ENCODE measurements around the gene SQSTM1. TPM values are rescaled to one million over a fixed set of nuclear protein-coding genes. Genes with fewer than 3 reads are reported as not detected.
A peak's percentile ranks its signal among the peaks of the same experiment; 100 is the strongest.
"Not testable (repeated sequence)": the region's sequence is repeated elsewhere in the genome, so short reads cannot be mapped to it uniquely, and the experiment has no call there.

SQSTM1 gene
- total RNA-seq, 2 experiments from 2014 or later = 105 to 123 TPM

DNA sequence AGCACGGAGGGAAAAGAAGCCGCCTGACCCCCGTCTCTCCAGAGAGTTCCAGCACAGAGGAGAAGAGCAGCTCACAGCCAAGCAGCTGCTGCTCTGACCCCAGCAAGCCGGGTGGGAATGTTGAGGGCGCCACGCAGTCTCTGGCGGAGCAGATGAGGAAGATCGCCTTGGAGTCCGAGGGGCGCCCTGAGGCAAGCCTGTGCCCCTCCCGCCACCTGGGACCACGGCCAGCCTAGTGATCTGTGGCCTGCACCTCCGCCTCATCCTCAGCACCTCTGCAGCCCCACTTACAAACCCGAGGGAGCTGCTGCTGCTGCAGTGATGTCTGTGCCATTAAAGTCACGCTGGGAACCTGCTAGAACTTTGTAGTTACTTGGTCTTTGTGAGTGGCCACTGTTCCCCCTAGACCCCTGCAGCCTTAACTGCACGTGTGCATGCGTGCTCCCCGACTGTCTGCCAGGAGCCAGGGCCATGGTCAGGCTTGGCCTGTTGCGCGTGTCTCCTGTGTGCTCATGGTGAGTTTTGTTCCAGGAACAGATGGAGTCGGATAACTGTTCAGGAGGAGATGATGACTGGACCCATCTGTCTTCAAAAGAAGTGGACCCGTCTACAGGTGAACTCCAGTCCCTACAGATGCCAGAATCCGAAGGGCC lies 12.5 kb downstream of the SQSTM1 start:
- Mint-ChIP-seq H3K36me3 (ENCODE audit: low read depth) (peaks cover 57% of the 10 kb centered on the region), H3K4me3 (no peak overlapping the region), H3K9me3 (no peaks in the 10 kb centered on the region), H3K27me3 (no peaks in the 10 kb centered on the region), H3K27ac (peak overlapping the region; percentile 30), H3K4me1 (ENCODE audit: low read depth) (peaks cover 24% of the 10 kb centered on the region)
- intact Hi-C loops (cut with micrococcal nuclease) = no loop called here
- CTCF ChIA-PET = interaction anchor here (1.1 to 1.8 kb wide), 3 partner anchors 31 to 70 kb away, joined by 3 to 6 read pairs (median 5); no protein-coding TSS in a partner anchor
- POLR2A ChIA-PET = interaction anchor here (1.3 to 1.7 kb wide), 4 partner anchors 10 to 28 kb away, joined by 3 to 6 read pairs (median 5); partner anchors contain the start of gene SQSTM1
- DNase-seq (no peak), ATAC-seq (no peak)
- TF ChIP-seq, protein P1, sequence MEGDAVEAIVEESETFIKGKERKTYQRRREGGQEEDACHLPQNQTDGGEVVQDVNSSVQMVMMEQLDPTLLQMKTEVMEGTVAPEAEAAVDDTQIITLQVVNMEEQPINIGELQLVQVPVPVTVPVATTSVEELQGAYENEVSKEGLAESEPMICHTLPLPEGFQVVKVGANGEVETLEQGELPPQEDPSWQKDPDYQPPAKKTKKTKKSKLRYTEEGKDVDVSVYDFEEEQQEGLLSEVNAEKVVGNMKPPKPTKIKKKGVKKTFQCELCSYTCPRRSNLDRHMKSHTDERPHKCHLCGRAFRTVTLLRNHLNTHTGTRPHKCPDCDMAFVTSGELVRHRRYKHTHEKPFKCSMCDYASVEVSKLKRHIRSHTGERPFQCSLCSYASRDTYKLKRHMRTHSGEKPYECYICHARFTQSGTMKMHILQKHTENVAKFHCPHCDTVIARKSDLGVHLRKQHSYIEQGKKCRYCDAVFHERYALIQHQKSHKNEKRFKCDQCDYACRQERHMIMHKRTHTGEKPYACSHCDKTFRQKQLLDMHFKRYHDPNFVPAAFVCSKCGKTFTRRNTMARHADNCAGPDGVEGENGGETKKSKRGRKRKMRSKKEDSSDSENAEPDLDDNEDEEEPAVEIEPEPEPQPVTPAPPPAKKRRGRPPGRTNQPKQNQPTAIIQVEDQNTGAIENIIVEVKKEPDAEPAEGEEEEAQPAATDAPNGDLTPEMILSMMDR (IDR thresholded peaks at IDR 0.05) = no peak

DNA sequence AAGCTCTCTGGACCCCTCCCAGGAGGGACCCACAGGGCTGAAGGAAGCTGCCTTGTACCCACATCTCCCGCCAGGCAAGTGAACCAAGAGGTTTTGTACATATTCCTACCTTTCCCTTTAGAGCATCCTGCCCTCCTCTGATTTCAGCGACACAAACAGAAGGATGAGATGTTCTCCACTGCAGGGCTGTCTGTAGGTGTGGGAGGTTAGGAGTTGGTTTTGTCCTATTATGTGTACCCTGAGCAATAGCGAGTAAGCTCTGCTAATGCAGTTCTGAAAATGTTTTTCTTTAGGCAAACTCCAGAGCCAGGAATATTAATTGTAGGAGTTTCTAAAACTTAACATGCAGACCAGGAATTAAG lies 13.0 kb downstream of the SQSTM1 start:
- DNase-seq (no peak), ATAC-seq (no peak)
- peaks cover 22% of the 10 kb centered on the region for H3K4me1 Mint-ChIP-seq (ENCODE audit: low read depth)
- peaks cover 55% of the 10 kb centered on the region for H3K36me3 Mint-ChIP-seq (ENCODE audit: low read depth)
- intact Hi-C loops (cut with micrococcal nuclease) = no loop called here
- no peak overlapping the region for H3K4me3 Mint-ChIP-seq
- TF ChIP-seq, protein P1 (IDR thresholded peaks at IDR 0.05) = no peak
- H3K27ac Mint-ChIP-seq = peak overlapping the region; percentile 30
- ChIA-PET POLR2A (interaction anchor here (1.4 to 1.7 kb wide), 2 partner anchors 10 to 13 kb away, joined by 3 to 6 read pairs; partner anchors contain the start of gene SQSTM1), CTCF (no interaction called here)
- H3K27me3 Mint-ChIP-seq = no peaks in the 10 kb centered on the region
- H3K9me3 Mint-ChIP-seq = no peaks in the 10 kb centered on the region

DNA sequence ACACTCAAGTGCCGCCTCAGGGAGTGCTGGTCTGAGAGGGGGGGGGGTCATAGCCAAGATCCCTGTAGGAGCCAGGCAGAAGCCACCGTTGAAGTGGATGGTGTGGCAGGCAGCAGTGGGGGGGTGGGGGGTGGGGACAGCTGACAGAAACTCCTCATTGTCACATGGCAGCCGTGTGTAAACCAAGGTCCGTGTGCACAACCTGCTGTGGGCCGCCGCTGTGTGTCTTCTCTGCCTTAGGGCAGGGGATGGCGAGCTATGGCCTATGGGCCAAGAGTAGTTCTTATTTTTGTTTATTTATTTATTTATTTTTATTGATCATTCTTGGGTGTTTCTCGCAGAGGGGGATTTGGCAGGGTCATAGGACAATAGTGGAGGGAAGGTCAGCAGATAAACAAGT lies 13.4 kb downstream of the SQSTM1 start:
- no peaks in the 10 kb centered on the region for H3K9me3 Mint-ChIP-seq
- CTCF ChIA-PET = no interaction called here
- POLR2A ChIA-PET = interaction anchor here (1.7 kb wide), 1 partner anchor 14 kb away, joined by 6 read pairs; the partner anchor contains the start of gene SQSTM1
- DNase-seq = no peak
- H3K4me3 Mint-ChIP-seq = no peak overlapping the region
- intact Hi-C loops (cut with micrococcal nuclease) = no loop called here
- no peaks in the 10 kb centered on the region for H3K27me3 Mint-ChIP-seq
- H3K36me3 Mint-ChIP-seq (ENCODE audit: low read depth) = peaks cover 53% of the 10 kb centered on the region
- no peak overlapping the region for H3K27ac Mint-ChIP-seq
- H3K4me1 Mint-ChIP-seq (ENCODE audit: low read depth) = peaks cover 21% of the 10 kb centered on the region
- ATAC-seq = no peak
- TF ChIP-seq, protein P1 (IDR thresholded peaks at IDR 0.05) = no peak

DNA sequence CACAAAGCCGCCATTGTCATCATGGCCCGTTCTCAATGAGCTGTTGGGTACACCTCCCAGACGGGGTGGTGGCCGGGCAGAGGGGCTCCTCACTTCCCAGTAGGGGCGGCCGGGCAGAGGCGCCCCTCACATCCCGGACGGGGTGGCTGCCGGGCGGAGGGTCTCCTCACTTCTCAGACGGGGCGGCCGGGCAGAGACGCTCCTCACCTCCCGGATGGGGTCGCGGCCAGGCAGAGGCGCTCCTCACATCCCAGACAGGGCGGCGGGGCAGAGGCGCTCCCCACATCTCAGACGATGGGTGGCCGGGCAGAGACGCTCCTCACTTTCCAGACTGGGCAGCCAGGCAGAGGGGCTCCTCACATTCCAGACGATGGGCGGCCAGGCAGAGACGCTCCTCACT lies 14.2 kb downstream of the SQSTM1 start:
- POLR2A ChIA-PET = interaction anchor here (0.7 kb wide), 1 partner anchor 191 kb away, joined by 5 read pairs; no protein-coding TSS in a partner anchor
- H3K4me1 Mint-ChIP-seq (ENCODE audit: low read depth) = peaks cover 21% of the 10 kb centered on the region
- H3K27me3 Mint-ChIP-seq; H3K4me3 Mint-ChIP-seq; intact Hi-C loops (cut with micrococcal nuclease); DNase-seq; ATAC-seq; H3K27ac Mint-ChIP-seq; H3K9me3 Mint-ChIP-seq; CTCF ChIA-PET: not testable (repeated sequence)
- H3K36me3 Mint-ChIP-seq (ENCODE audit: low read depth) = peaks cover 51% of the 10 kb centered on the region

DNA sequence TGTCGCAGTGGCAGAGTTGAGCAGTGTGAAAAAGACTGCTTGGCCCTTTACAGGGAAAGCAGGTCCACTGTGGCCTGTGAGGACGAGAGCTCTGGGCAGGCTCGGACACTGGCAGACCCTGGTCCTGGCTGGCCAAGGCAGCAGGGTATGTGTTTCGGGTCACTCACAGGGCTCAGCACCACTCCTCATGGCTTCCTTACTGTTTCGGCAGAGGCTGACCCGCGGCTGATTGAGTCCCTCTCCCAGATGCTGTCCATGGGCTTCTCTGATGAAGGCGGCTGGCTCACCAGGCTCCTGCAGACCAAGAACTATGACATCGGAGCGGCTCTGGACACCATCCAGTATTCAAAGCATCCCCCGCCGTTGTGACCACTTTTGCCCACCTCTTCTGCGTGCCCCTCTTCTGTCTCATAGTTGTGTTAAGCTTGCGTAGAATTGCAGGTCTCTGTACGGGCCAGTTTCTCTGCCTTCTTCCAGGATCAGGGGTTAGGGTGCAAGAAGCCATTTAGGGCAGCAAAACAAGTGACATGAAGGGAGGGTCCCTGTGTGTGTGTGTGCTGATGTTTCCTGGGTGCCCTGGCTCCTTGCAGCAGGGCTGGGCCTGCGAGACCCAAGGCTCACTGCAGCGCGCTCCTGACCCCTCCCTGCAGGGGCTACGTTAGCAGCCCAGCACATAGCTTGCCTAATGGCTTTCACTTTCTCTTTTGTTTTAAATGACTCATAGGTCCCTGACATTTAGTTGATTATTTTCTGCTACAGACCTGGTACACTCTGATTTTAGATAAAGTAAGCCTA lies 15.7 kb downstream of the SQSTM1 start:
- Mint-ChIP-seq H3K27me3 (no peaks in the 10 kb centered on the region), H3K9me3 (no peaks in the 10 kb centered on the region), H3K27ac (peak overlapping the region; percentile 90), H3K4me1 (ENCODE audit: low read depth) (peaks cover 21% of the 10 kb centered on the region), H3K4me3 (no peak overlapping the region), H3K36me3 (ENCODE audit: low read depth) (peaks cover 46% of the 10 kb centered on the region)
- ChIA-PET POLR2A (interaction anchor here (0.7 to 1.8 kb wide), 4 partner anchors 9 to 21 kb away, joined by 3 to 9 read pairs (median 5); partner anchors contain the start of gene MRNIP), CTCF (interaction anchor here (0.8 to 2.9 kb wide), 6 partner anchors 9 to 74 kb away, joined by 3 to 11 read pairs (median 4); no protein-coding TSS in a partner anchor)
- peak; percentile 98 for ATAC-seq
- intact Hi-C loops (cut with micrococcal nuclease) = no loop called here
- TF ChIP-seq, protein P1 (IDR thresholded peaks at IDR 0.05) = no peak
- peak; percentile 77 for DNase-seq

Measured in activated CD8-positive, alpha-beta T cell treated with anti-CD3 and anti-CD28 coated beads for 36 hours (primary cell).